RWPE2 (cell line): ENCODE measurements around the gene TUFT1.
A peak's percentile ranks its signal among the peaks of the same experiment; 100 is the strongest.

Experiments used
- ATAC-seq: fragments of 200-7000 bp; cut with Tn5 transposase; 3 replicates; pipeline ENCODE4 v1.9.1; 2021; ENCODE audit warnings: low read depth
- DNase-seq: peaks from one replicate; pipeline ENCODE4 v3.0.0-alpha.2; 2020; ENCODE audit warnings: low spot score
- H3K27ac ChIP-seq: fragments of 450-650 bp; 2 replicates; pipeline ENCODE4 v1.5.1; 2017; ENCODE audit warnings: mild to moderate bottlenecking; ENCODE audit not compliant: poor library complexity, severe bottlenecking
- H3K27me3 ChIP-seq: fragments of 250-450 bp; sonication (Bioruptor Pico); 2 replicates; pipeline ENCODE4 v1.5.1; 2021; ENCODE audit warnings: mild to moderate bottlenecking, moderate library complexity; ENCODE audit not compliant: insufficient read depth, poor library complexity, severe bottlenecking
- H3K36me3 ChIP-seq: fragments of 250-450 bp; sonication (Bioruptor Pico); 2 replicates; pipeline ENCODE4 v1.5.1; 2020; ENCODE audit warnings: low read depth, mild to moderate bottlenecking, moderate library complexity
- H3K4me1 ChIP-seq: fragments of 250-450 bp; sonication (Bioruptor Pico); 2 replicates; pipeline ENCODE4 v1.5.1; 2021; ENCODE audit warnings: mild to moderate bottlenecking, moderate library complexity; ENCODE audit not compliant: insufficient read depth, poor library complexity, severe bottlenecking
- H3K4me3 ChIP-seq: fragments of 250-450 bp; sonication (Bioruptor Pico); 2 replicates; pipeline ENCODE4 v1.5.1; 2021; ENCODE audit warnings: mild to moderate bottlenecking, moderate library complexity; ENCODE audit not compliant: severe bottlenecking
- H3K9me3 ChIP-seq: fragments of 250-450 bp; sonication (Bioruptor Pico); 2 replicates; pipeline ENCODE4 v1.5.1; 2021; ENCODE audit warnings: mild to moderate bottlenecking, moderate library complexity; ENCODE audit not compliant: severe bottlenecking
- CTCF ChIP-seq: fragments of 450-650 bp; IDR thresholded peaks from one replicate; pipeline ENCODE4 v1.5.1; 2017; ENCODE audit warnings: mild to moderate bottlenecking, moderate library complexity; ENCODE audit not compliant: poor library complexity, severe bottlenecking

TUFT1 gene

GRCh38 chr1:151604291-151604690 is 64.2 kb downstream of the TUFT1 start:
- no peaks in the 10 kb centered on the region for H3K9me3 ChIP-seq
- H3K36me3 ChIP-seq, result no peaks in the 10 kb centered on the region
- H3K27ac ChIP-seq, result no peak overlapping the region
- TF ChIP-seq CTCF, result no peak
- no peaks in the 10 kb centered on the region for H3K27me3 ChIP-seq
- DNase-seq, result no peak
- H3K4me1 ChIP-seq, result peaks cover 18% of the 10 kb centered on the region
- ATAC-seq, result no peak
- H3K4me3 ChIP-seq, result no peak overlapping the region

GRCh38 chr1:151606384-151606783 is 66.3 kb downstream of the TUFT1 start:
- no peak for TF ChIP-seq CTCF
- Histone ChIP-seq H3K4me3 (no peak overlapping the region), H3K27ac (peak overlapping the region; percentile 20), H3K4me1 (peaks cover 21% of the 10 kb centered on the region), H3K27me3 (no peaks in the 10 kb centered on the region), H3K36me3 (no peaks in the 10 kb centered on the region), H3K9me3 (no peaks in the 10 kb centered on the region)
- ATAC-seq, result peak; percentile 84
- DNase-seq, result no peak

GRCh38 chr1:151606857-151607256 is 66.7 kb downstream of the TUFT1 start:
- no peak for TF ChIP-seq CTCF
- Histone ChIP-seq H3K36me3 (no peaks in the 10 kb centered on the region), H3K9me3 (no peaks in the 10 kb centered on the region), H3K27ac (peak overlapping the region; percentile 20), H3K4me3 (no peak overlapping the region), H3K27me3 (no peaks in the 10 kb centered on the region), H3K4me1 (peaks cover 24% of the 10 kb centered on the region)
- no peak for DNase-seq
- no peak for ATAC-seq

- Histone ChIP-seq H3K36me3 (no peaks in the 10 kb centered on the region), H3K27me3 (no peaks in the 10 kb centered on the region), H3K27ac (no peak overlapping the region), H3K4me1 (peaks cover 29% of the 10 kb centered on the region), H3K9me3 (no peaks in the 10 kb centered on the region), H3K4me3 (no peak overlapping the region)
- ATAC-seq (no peak), DNase-seq (no peak)
- no peak for TF ChIP-seq CTCF
These were observed 70.0 kb downstream of the TUFT1 start for GRCh38 chr1:151610142-151610541.

GRCh38 chr1:151611288-151611790 is 71.2 kb downstream of the TUFT1 start:
- H3K4me3 ChIP-seq, result peak overlapping the region; percentile 78
- H3K27me3 ChIP-seq, result no peaks in the 10 kb centered on the region
- DNase-seq, result no peak
- H3K36me3 ChIP-seq, result no peaks in the 10 kb centered on the region
- peak overlapping the region; percentile 67 for H3K27ac ChIP-seq
- ATAC-seq, result peak; percentile 6; the same call in 2 of the 3 replicates
- H3K9me3 ChIP-seq, result no peaks in the 10 kb centered on the region
- TF ChIP-seq CTCF, result no peak
- peaks cover 35% of the 10 kb centered on the region for H3K4me1 ChIP-seq
